GOT3 (cell line): Measurements from ENCODE around the gene ACBD3.

ENCODE experiments used
- DNase-seq: peaks from one replicate; lab custom pipeline; 2025; ENCODE audit warnings: mixed read lengths; lab: John Stamatoyannopoulos, UW

ACBD3 gene

GRCh38 chr1:226111883-226112261 lies 74.7 kb downstream of the ACBD3 start:
- DNase-seq = no peak

GRCh38 chr1:226111098-226111882 lies 75.3 kb downstream of the ACBD3 start:
- DNase-seq = no peak

- DNase-seq = no peak
Measured at GRCh38 chr1:226110249-226111097, 76.1 kb downstream of the ACBD3 start.

GRCh38 chr1:226109829-226110248 lies 76.7 kb downstream of the ACBD3 start:
- no peak for DNase-seq

GRCh38 chr1:226108935-226109828 lies 77.4 kb downstream of the ACBD3 start:
- DNase-seq = no peak

- DNase-seq = no peak
Measured at GRCh38 chr1:226107471-226108460, 78.8 kb downstream of the ACBD3 start.

GRCh38 chr1:226104671-226105121 lies 81.8 kb downstream of the ACBD3 start:
- DNase-seq = no peak

- no peak for DNase-seq
Measured at GRCh38 chr1:226100436-226101391, 85.8 kb downstream of the ACBD3 start.

GRCh38 chr1:226098870-226099835 lies 87.4 kb downstream of the ACBD3 start:
- no peak for DNase-seq

- no peak for DNase-seq
Measured at GRCh38 chr1:226097866-226098625, 88.5 kb downstream of the ACBD3 start.

GRCh38 chr1:226095286-226095685 lies 91.3 kb downstream of the ACBD3 start:
- DNase-seq = no peak
